Tibial artery (tissue), 4 donors: Measurements from ENCODE around the gene COL7A1.

Experiments
- DNase-seq, 2 donors: peaks; one replicate each; pipeline ENCODE4 v3.0.0-alpha.2; 2019
- H3K27ac ChIP-seq, 2 donors: fragments of 200-600 bp; sonication (generic) in 1 of 2; 1 replicate in 1 of 2; 2 replicates in 1 of 2; pipeline ENCODE4 v1.5.1; 2018 to 2019; ENCODE audit warnings: mild to moderate bottlenecking in 1 of 2
- H3K27me3 ChIP-seq, 2 donors: fragments of 200-600 bp; sonication (generic) in 1 of 2; one replicate each; pipeline versions ENCODE4 v1.5.1 to v1.6.0; 2016 to 2019
- H3K36me3 ChIP-seq, 3 donors: fragments of 200-600 bp; sonication (generic) in 2 of 3; one replicate each; pipeline ENCODE4 v1.5.1; 2016 to 2019; ENCODE audit warnings: mild to moderate bottlenecking in 2 of 3
- H3K4me1 ChIP-seq, 4 donors: fragments of 200-600 bp; sonication (generic) in 2 of 4; 1 replicate in 3 of 4; 2 replicates in 1 of 4; pipeline ENCODE4 v1.5.1; 2016 to 2019
- H3K4me3 ChIP-seq, 2 donors: fragments of 200-600 bp; sonication (generic) in 1 of 2; 1 replicate in 1 of 2; 2 replicates in 1 of 2; pipeline ENCODE4 v1.5.1; 2018 to 2019; ENCODE audit warnings: mild to moderate bottlenecking in 2 of 2
- H3K9me3 ChIP-seq, 3 donors: fragments of 200-600 bp; sonication (generic) in 1 of 3; one replicate each; pipeline ENCODE4 v1.5.1; 2016 to 2019
- intact Hi-C: fragments of 100-400 bp; cut with DNase I; formaldehyde crosslinking; loops from one replicate; pipeline ENCODE4 v1.15.0; 2023; ENCODE audit warnings: low total_unique reads
- TF ChIP-seq, protein P1 (sequence below), 2 experiments: fragments of 200-600 bp in 1 of 2; fragments of 450-650 bp in 1 of 2; IDR thresholded peaks; one replicate each; pipeline ENCODE4 v1.5.1; 2017 to 2019; ENCODE audit warnings: antibody characterized with exemption in 2 of 2, mild to moderate bottlenecking in 1 of 2, moderate library complexity in 1 of 2

COL7A1 gene

DNA sequence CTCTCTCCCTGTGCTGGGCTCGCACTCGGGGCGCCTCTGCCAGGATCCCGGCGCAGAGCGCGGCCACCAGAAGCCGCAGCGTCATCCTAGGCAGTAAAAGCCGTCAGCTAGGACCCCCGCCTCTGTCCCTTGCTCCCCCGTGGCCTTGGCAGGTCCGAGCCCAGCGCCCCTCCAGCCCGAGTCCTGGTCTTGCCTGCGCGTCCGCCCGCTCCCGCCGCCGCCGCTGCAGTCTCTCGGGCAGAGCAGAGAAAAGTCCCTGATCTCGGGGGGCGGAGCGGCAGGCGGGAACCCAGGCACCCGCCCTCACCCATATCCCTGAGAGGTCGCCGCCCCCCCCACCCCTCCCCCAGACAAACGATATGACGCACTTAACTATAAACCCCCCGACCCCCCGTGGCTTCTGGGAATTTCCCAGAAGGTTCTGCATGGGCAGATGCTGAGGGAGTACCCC, at the start of gene COL7A1:
Gene COL7A1 (minus strand): TSS at position 255 of the 451 bp plus-strand sequence. CDS start 170 bp downstream, at position 85.
- Histone ChIP-seq H3K4me3 (peak within 1 kb of the TSS; percentile 43 to 55), H3K4me1 (peaks cover 7 to 60% (median 55%) of the 10 kb centered on the region in 4 donors), H3K36me3 (peaks cover 12 to 22% (median 16%) of the 10 kb centered on the region in 3 donors), H3K27ac (peak within 1 kb of the TSS; percentile 84 to 90), H3K27me3 (peaks cover 0 to 6% of the 10 kb centered on the region in 2 donors), H3K9me3 (no peaks in the 10 kb centered on the region)
- DNase-seq = no peak
- intact Hi-C loops = no loop called here
- TF ChIP-seq, protein P1, sequence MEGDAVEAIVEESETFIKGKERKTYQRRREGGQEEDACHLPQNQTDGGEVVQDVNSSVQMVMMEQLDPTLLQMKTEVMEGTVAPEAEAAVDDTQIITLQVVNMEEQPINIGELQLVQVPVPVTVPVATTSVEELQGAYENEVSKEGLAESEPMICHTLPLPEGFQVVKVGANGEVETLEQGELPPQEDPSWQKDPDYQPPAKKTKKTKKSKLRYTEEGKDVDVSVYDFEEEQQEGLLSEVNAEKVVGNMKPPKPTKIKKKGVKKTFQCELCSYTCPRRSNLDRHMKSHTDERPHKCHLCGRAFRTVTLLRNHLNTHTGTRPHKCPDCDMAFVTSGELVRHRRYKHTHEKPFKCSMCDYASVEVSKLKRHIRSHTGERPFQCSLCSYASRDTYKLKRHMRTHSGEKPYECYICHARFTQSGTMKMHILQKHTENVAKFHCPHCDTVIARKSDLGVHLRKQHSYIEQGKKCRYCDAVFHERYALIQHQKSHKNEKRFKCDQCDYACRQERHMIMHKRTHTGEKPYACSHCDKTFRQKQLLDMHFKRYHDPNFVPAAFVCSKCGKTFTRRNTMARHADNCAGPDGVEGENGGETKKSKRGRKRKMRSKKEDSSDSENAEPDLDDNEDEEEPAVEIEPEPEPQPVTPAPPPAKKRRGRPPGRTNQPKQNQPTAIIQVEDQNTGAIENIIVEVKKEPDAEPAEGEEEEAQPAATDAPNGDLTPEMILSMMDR (IDR thresholded peaks at IDR 0.05) = no peak

DNA sequence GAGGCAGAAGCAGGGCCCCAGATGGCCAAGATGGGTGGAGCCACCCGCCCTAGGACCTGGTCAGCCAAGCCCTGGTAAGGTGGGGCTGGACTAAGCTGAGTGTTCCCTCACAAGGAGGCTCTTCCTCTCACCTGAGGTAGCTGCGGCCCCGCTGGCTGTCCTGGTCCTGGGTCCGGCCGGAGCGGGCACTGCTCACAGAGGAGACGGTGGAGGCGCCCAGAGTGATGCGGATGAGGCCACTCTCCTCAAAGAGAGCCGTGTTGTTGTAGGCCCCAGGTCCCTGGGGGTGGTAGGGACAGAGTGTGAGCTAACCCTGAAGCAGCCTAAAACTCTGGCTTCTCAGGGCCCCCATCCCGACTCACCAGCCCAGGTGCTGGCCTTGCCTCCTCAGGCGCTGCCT, 47.5 kb upstream of the COL7A1 start:
- Histone ChIP-seq H3K27me3 (no peaks in the 10 kb centered on the region), H3K27ac (no peak overlapping the region), H3K36me3 (peaks cover 0 to 8% (median 0%) of the 10 kb centered on the region in 3 donors), H3K4me3 (no peak overlapping the region), H3K4me1 (no peaks in the 10 kb centered on the region), H3K9me3 (no peaks in the 10 kb centered on the region)
- DNase-seq = no peak
- intact Hi-C loops = no loop called here
- TF ChIP-seq, protein P1 (IDR thresholded peaks at IDR 0.05) = no peak

DNA sequence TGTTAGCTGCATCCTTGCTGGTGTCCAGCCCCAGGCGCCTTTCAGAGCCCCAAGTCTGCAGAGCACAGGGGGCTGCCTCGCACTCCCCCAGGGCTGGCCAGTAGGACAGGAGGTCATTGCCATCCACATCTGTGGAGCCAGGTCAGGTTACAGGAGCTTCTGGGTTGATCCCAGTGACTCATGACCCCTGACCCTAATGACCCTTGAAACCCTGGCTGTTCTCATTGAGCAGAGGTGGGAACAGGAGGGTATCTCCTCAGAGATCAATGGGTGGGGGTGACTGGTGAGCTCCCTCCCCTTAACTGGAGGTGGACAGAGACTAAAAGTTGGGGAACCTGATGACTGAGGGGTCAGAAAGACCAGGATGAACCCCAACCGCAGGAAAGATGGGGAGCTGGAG, 46.3 kb upstream of the COL7A1 start:
- DNase-seq = no peak
- Histone ChIP-seq H3K4me3 (no peak overlapping the region), H3K27me3 (no peaks in the 10 kb centered on the region), H3K9me3 (no peaks in the 10 kb centered on the region), H3K36me3 (peaks cover 0 to 8% (median 0%) of the 10 kb centered on the region in 3 donors), H3K27ac (no peak overlapping the region), H3K4me1 (peaks cover 0 to 5% (median 3%) of the 10 kb centered on the region in 4 donors)
- TF ChIP-seq, protein P1 (IDR thresholded peaks at IDR 0.05) = no peak
- intact Hi-C loops = no loop called here

DNA sequence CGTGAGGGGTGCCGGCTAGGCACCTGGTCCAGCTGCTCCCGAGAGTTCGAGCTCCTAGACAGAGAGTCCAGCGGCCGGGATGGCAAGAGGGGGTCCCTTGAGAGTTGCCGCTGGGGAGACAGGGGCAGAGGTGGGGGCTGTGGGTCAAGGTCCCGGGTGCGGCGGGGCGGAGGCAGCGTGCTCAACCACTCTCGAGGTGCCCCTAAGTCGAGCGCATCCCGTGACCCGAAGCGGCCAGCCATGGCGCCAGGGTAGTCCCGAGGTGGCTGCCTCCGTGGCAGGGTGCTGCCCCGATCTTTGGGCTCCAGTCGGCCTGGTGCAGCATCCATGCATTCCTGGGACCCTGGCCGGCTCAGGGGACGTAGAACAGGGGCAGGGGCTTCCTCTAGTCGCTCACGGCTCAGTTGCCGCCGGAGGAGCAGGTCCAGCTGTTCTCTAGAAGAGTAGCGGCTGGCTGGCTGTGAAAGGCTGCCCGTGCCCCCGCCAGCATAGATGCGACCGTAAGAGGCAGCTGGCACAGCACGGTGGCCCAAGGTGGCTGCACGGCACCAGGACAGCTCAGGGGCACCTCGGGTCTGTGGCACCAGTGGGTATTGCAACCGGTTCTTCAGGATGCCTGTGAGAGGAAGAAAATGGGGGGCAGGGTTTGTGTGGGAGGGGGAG, 44.9 kb upstream of the COL7A1 start:
- H3K36me3 ChIP-seq = peaks cover 0 to 8% (median 0%) of the 10 kb centered on the region in 3 donors
- no peak overlapping the region for H3K27ac ChIP-seq
- H3K4me1 ChIP-seq = peaks cover 0 to 12% (median 9%) of the 10 kb centered on the region in 4 donors
- TF ChIP-seq, protein P1 (IDR thresholded peaks at IDR 0.05) = no peak
- intact Hi-C loops = loop anchor here (10.0 kb wide), 1 partner anchor 175 kb away; a partner anchor contains a TSS
- H3K9me3 ChIP-seq = no peaks in the 10 kb centered on the region
- no peaks in the 10 kb centered on the region for H3K27me3 ChIP-seq
- H3K4me3 ChIP-seq = no peak overlapping the region
- no peak for DNase-seq

DNA sequence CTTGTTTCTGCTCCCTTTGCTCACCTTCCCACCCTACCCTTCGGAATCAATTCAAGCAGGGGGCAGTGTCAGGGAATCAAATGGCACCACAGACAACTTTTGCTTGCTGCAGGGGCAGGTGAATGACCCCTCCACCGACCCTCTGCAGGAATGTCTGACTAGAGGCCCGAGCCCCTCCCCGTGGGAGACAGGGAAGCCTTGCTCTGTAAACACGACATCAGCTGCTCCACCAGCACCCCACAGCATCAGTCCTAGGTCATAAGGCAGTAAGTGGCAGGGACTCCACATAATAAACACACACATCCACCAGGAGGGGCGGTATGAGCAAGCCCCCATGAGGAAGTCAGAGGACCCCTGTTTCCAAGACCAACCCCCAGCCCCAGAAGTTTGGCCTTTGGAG, 42.2 kb upstream of the COL7A1 start:
- no peak for DNase-seq
- H3K27ac ChIP-seq = no peak overlapping the region
- peaks cover 12 to 16% (median 12%) of the 10 kb centered on the region in 3 donors for H3K36me3 ChIP-seq
- H3K4me1 ChIP-seq = peaks cover 0 to 35% (median 31%) of the 10 kb centered on the region in 4 donors
- no peaks in the 10 kb centered on the region for H3K9me3 ChIP-seq
- intact Hi-C loops = loop anchor here (10.0 kb wide), 1 partner anchor 173 kb away; a partner anchor contains a TSS
- H3K27me3 ChIP-seq = no peaks in the 10 kb centered on the region
- TF ChIP-seq, protein P1 (IDR thresholded peaks at IDR 0.05) = no peak
- no peak overlapping the region for H3K4me3 ChIP-seq
